GM21619 (cell line): ENCODE data around the gene GCLM.
"Not testable (repeated sequence)": the region's sequence is repeated elsewhere in the genome, so short reads cannot be mapped to it uniquely, and the experiment has no call there.

Source experiments
- ATAC-seq: cut with Tn5 transposase; IDR thresholded peaks from one replicate; pipeline ENCODE4 v1.9.1; 2021; ENCODE audit not compliant: unreplicated experiment

GCLM gene

GRCh38 chr1:93909146-93910050 lies at the start of gene GCLM:
GCLM (minus strand) TSS chr1:93909430; CDS start chr1:93909163, 267 bp downstream.
- peak; percentile 92 for ATAC-seq

- ATAC-seq, result no peak
Measured at GRCh38 chr1:93958726-93959100, 49.5 kb upstream of the GCLM start.

GRCh38 chr1:93958032-93958725 lies 48.9 kb upstream of the GCLM start:
- no peak for ATAC-seq

GRCh38 chr1:93955765-93956164 lies 46.5 kb upstream of the GCLM start:
- ATAC-seq, result no peak

GRCh38 chr1:93947002-93947686 lies 37.9 kb upstream of the GCLM start:
- ATAC-seq, result not testable (repeated sequence)

GRCh38 chr1:93938461-93939145 lies 29.4 kb upstream of the GCLM start:
- no peak for ATAC-seq

- no peak for ATAC-seq
Measured at GRCh38 chr1:93937997-93938396, 28.8 kb upstream of the GCLM start.

- ATAC-seq, result no peak
Measured at GRCh38 chr1:93925206-93925605, 16.0 kb upstream of the GCLM start.

- no peak for ATAC-seq
Measured at GRCh38 chr1:93919780-93920179, 10.6 kb upstream of the GCLM start.

- ATAC-seq, result no peak
Measured at GRCh38 chr1:93917302-93917701, 8.1 kb upstream of the GCLM start.

GRCh38 chr1:93910880-93911279 lies 1.6 kb upstream of the GCLM start:
- ATAC-seq, result not testable (repeated sequence)

- no peak for ATAC-seq
Measured at GRCh38 chr1:93910305-93910704, 1.1 kb upstream of the GCLM start.

GRCh38 chr1:93908394-93909145 lies 660 bp downstream of the GCLM start:
- ATAC-seq, result peak; percentile 40

GRCh38 chr1:93907718-93908117 lies 1.5 kb downstream of the GCLM start:
- ATAC-seq, result no peak

- no peak for ATAC-seq
Measured at GRCh38 chr1:93906480-93906879, 2.8 kb downstream of the GCLM start.

- no peak for ATAC-seq
Measured at GRCh38 chr1:93905734-93906133, 3.5 kb downstream of the GCLM start.

GRCh38 chr1:93905051-93905450 lies 4.2 kb downstream of the GCLM start:
- ATAC-seq, result no peak

- no peak for ATAC-seq
Measured at GRCh38 chr1:93904228-93904627, 5.0 kb downstream of the GCLM start.

- no peak for ATAC-seq
Measured at GRCh38 chr1:93900723-93901504, 8.3 kb downstream of the GCLM start.
